NCI-H446 treated with DMSO at 0.1 percent for 48 hours (cell line): ENCODE measurements around the gene PRSS56.

ENCODE experiments used
- DNase-seq: peaks from one replicate; lab custom pipeline; 2025; lab: John Stamatoyannopoulos, UW

PRSS56 gene

GRCh38 chr2:232573042-232573441 is 52.9 kb downstream of the PRSS56 start:
- DNase-seq: no peak

GRCh38 chr2:232573771-232574435 is 53.7 kb downstream of the PRSS56 start:
- DNase-seq: no peak

- DNase-seq: no peak
Observed at GRCh38 chr2:232574674-232575403, 54.7 kb downstream of the PRSS56 start.
